Smooth muscle cell (in vitro differentiated cells): ENCODE measurements around the gene PSMA7. TPM values are rescaled to one million over a fixed set of nuclear protein-coding genes. Genes with fewer than 3 reads are reported as not detected.

Experiments
- DNase-seq: peaks from one replicate; lab custom pipeline; 2025; ENCODE audit not compliant: unreplicated experiment; lab: John Stamatoyannopoulos, UW
- H2AFZ ChIP-seq: fragments of 200-600 bp; sonication (generic); 2 replicates; pipeline ENCODE4 v1.6.0; 2016; ENCODE audit warnings: antibody characterized with exemption, low read depth, mild to moderate bottlenecking
- H3F3A ChIP-seq: fragments of 200-600 bp; sonication (generic); 2 replicates; pipeline ENCODE4 v1.6.0; 2017; ENCODE audit warnings: antibody characterized with exemption, low read depth
- H3K27ac ChIP-seq: fragments of 200-600 bp; sonication (generic); 2 replicates; pipeline ENCODE4 v1.5.1; 2016; ENCODE audit warnings: low read depth, mild to moderate bottlenecking
- H3K27me3 ChIP-seq: fragments of 200-600 bp; sonication (generic); 2 replicates; pipeline ENCODE4 v1.6.1; 2016; ENCODE audit warnings: low read depth, mild to moderate bottlenecking
- H3K36me3 ChIP-seq: fragments of 200-600 bp; sonication (generic); 2 replicates; pipeline ENCODE4 v1.5.1; 2016; ENCODE audit warnings: low read depth
- H3K4me1 ChIP-seq: fragments of 200-600 bp; sonication (generic); 2 replicates; pipeline ENCODE4 v1.5.1; 2016; ENCODE audit warnings: low read depth
- H3K4me2 ChIP-seq: fragments of 200-600 bp; sonication (generic); 2 replicates; pipeline ENCODE4 v1.6.0; 2016; ENCODE audit warnings: mild to moderate bottlenecking
- H3K4me3 ChIP-seq: fragments of 200-600 bp; sonication (generic); 2 replicates; pipeline ENCODE4 v1.5.1; 2016; ENCODE audit warnings: mild to moderate bottlenecking
- H3K79me2 ChIP-seq: fragments of 200-600 bp; sonication (generic); 2 replicates; pipeline ENCODE4 v1.6.0; 2016; ENCODE audit warnings: low read depth, mild to moderate bottlenecking
- H3K9ac ChIP-seq: fragments of 200-600 bp; sonication (generic); 2 replicates; pipeline ENCODE4 v1.6.0; 2016; ENCODE audit warnings: low read depth
- H3K9me3 ChIP-seq: fragments of 200-600 bp; sonication (generic); replicated peaks from 2 replicates; pipeline ENCODE4 v1.5.1; 2016; ENCODE audit warnings: low read depth
- H4K20me1 ChIP-seq: fragments of 200-600 bp; sonication (generic); 2 replicates; pipeline ENCODE4 v1.6.0; 2016; ENCODE audit warnings: low read depth
- WGBS: methylation state at CpG from one replicate; pipeline ENCODE4 v1.1.7; 2016; ENCODE audit warnings: low lambda C conversion rate; 5-methylcytosine and 5-hydroxymethylcytosine counted together
- polyA plus RNA-seq: library from polyadenylated mRNA; unstranded; fragments of >200 nt; fragmentation: Nextera tagmentation; extraction: Ambion mirVana; gene quantifications from 2 replicates; pipeline ENCODE4 v1.2.1, GENCODE V29; 2016
- total RNA-seq: library from RNA; depleted of rRNA; stranded (reverse); fragments of >200 nt; gene quantifications from 2 replicates; pipeline ENCODE4 v1.2.3, GENCODE V29; 2014
- TF ChIP-seq, protein P1 (sequence below): fragments of 200-600 bp; sonication (generic); IDR thresholded peaks from 2 replicates; pipeline ENCODE4 v1.5.1; 2017; ENCODE audit warnings: borderline replicate concordance, mild to moderate bottlenecking, antibody characterized with exemption; ENCODE audit not compliant: insufficient read depth, poor library complexity, severe bottlenecking

PSMA7 gene
- total and polyA plus RNA-seq, 2 experiments from 2014 or later: 297 to 473 TPM

DNA sequence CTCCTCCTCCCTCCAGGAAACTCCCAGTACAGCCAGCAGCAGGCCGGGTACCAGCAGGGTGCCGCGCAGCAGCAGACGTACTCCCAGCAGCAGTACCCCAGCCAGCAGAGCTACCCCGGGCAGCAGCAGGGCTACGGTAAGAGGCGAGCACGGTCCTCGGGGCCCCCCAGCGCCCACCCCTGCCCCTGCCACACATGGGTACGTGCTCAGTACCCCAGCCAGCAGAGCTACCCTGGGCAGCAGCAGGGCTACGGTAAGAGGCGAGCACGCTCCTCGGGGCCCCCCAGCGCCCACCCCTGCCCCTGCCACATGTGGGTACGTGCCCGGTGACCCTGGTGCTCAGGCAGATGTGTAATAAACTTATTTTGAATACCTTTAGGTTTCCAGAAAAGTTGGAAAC, 29.5 kb upstream of the PSMA7 start:
- H3K27ac ChIP-seq: no peak overlapping the region

DNA sequence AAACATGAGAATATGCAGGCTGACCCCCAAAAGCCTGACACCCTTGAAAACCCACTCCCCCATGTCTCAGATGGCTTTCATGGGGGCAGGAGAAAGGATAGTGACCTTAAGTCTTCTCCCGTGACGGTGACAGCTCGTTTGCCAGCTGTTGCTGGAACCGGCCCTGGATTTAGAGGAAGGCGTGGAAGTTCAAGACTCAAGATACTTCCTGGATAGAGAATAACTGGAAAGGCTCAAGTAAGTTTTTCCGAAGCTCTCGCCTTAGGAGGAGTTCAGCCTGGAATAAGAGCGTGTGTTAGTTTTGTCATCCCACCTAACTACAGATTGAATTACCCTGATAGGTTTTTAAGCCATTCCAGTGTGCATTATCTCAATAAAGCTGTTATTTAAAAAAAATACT, 28.1 kb upstream of the PSMA7 start:
- H3F3A ChIP-seq: no peaks in the 10 kb centered on the region
- no peak overlapping the region for H3K9ac ChIP-seq
- H3K36me3 ChIP-seq: no peaks in the 10 kb centered on the region
- no peaks in the 10 kb centered on the region for H3K4me1 ChIP-seq
- 89% methylated on average over 8 of the region's 8 CpGs for WGBS
- no peak for DNase-seq
- H3K9me3 ChIP-seq: no peaks in the 10 kb centered on the region
- TF ChIP-seq, protein P1, sequence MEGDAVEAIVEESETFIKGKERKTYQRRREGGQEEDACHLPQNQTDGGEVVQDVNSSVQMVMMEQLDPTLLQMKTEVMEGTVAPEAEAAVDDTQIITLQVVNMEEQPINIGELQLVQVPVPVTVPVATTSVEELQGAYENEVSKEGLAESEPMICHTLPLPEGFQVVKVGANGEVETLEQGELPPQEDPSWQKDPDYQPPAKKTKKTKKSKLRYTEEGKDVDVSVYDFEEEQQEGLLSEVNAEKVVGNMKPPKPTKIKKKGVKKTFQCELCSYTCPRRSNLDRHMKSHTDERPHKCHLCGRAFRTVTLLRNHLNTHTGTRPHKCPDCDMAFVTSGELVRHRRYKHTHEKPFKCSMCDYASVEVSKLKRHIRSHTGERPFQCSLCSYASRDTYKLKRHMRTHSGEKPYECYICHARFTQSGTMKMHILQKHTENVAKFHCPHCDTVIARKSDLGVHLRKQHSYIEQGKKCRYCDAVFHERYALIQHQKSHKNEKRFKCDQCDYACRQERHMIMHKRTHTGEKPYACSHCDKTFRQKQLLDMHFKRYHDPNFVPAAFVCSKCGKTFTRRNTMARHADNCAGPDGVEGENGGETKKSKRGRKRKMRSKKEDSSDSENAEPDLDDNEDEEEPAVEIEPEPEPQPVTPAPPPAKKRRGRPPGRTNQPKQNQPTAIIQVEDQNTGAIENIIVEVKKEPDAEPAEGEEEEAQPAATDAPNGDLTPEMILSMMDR: no peak
- H3K27me3 ChIP-seq: no peaks in the 10 kb centered on the region
- no peaks in the 10 kb centered on the region for H3K79me2 ChIP-seq
- no peak overlapping the region for H2AFZ ChIP-seq
- H4K20me1 ChIP-seq: no peaks in the 10 kb centered on the region
- no peak overlapping the region for H3K4me2 ChIP-seq
- no peak overlapping the region for H3K4me3 ChIP-seq
- H3K27ac ChIP-seq: no peak overlapping the region

More for the DNA sequence above, 29.5 kb upstream of the PSMA7 start:
- no peaks in the 10 kb centered on the region for H3K27me3 ChIP-seq
- DNase-seq: no peak
- no peak overlapping the region for H3K4me2 ChIP-seq
- TF ChIP-seq, protein P1: no peak
- no peaks in the 10 kb centered on the region for H4K20me1 ChIP-seq
- no peaks in the 10 kb centered on the region for H3F3A ChIP-seq
- H3K9me3 ChIP-seq: no peaks in the 10 kb centered on the region
- no peaks in the 10 kb centered on the region for H3K79me2 ChIP-seq
- no peaks in the 10 kb centered on the region for H3K36me3 ChIP-seq
- H3K9ac ChIP-seq: no peak overlapping the region
- H3K4me3 ChIP-seq: no peak overlapping the region
- WGBS: 97% methylated on average over 18 of the region's 18 CpGs
- H2AFZ ChIP-seq: no peak overlapping the region
- no peaks in the 10 kb centered on the region for H3K4me1 ChIP-seq

DNA sequence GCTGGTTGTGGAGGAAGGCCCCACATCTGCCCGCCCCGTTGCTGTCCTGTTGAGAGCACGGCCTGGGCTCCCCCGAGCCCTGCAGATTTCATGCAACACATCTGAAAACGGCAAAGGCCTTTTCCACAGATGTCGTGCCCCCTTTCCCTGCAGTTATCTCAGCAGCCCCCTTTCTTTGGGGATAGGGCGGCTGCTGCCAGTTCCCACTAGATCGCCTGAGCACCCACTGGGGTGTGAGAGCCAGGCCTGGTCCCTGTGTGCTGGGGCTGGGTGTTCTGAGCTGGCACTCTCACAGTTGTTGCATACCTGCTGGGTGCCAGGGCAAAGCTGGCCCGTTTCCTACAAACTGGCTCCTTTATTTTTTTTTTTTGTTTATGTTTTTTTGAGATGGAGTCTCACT, 27.3 kb upstream of the PSMA7 start:
- DNase-seq: no peak
- Histone ChIP-seq H3K4me3 (no peak overlapping the region), H3K4me2 (no peak overlapping the region), H3K27ac (no peak overlapping the region), H3K9me3 (no peaks in the 10 kb centered on the region), H3K4me1 (no peaks in the 10 kb centered on the region), H4K20me1 (no peaks in the 10 kb centered on the region), H3K27me3 (no peaks in the 10 kb centered on the region), H3K79me2 (no peaks in the 10 kb centered on the region), H3F3A (no peaks in the 10 kb centered on the region), H3K9ac (no peak overlapping the region), H2AFZ (no peak overlapping the region), H3K36me3 (no peaks in the 10 kb centered on the region)
- TF ChIP-seq, protein P1: no peak
- WGBS: 89% methylated on average over 9 of the region's 9 CpGs

DNA sequence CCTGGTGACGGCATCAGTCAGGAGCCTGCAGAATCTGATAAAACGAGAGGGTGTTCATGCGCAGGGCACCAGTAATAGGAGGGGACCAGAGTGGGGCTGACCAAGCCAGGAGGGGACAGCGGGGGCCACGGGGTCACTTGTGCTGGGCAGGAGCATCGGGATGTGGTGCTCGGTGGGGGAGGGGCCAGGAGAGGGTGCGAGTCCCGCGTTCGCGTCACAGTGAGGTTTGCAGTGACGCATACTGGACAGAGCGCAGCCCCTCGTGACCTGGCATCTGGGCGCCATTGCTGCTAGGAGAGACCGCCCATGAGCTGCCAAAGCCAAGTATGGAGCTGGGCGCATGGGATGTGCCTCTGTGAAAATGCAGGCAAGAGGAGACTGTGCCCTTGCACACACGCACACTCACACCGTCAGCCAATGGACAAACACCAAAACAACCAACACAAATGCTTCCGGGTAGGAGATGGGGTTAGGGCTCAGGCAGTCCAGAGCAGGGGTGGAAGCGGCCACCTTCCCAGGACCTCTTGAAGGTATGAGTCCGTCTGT, 25.8 kb upstream of the PSMA7 start:
- Histone ChIP-seq H3F3A (no peaks in the 10 kb centered on the region), H3K4me3 (no peak overlapping the region), H3K4me2 (no peak overlapping the region), H3K79me2 (no peaks in the 10 kb centered on the region), H3K27ac (no peak overlapping the region), H4K20me1 (no peaks in the 10 kb centered on the region), H3K9me3 (no peaks in the 10 kb centered on the region), H2AFZ (no peak overlapping the region), H3K9ac (no peak overlapping the region), H3K27me3 (no peaks in the 10 kb centered on the region), H3K4me1 (no peaks in the 10 kb centered on the region), H3K36me3 (no peaks in the 10 kb centered on the region)
- TF ChIP-seq, protein P1: no peak
- no peak for DNase-seq
- WGBS: 96% methylated on average over 23 of the region's 23 CpGs
